NCI-H460 (cell line): Measurements from ENCODE around the gene C17orf75. TPM values are rescaled to one million over a fixed set of nuclear protein-coding genes. Genes with fewer than 3 reads are reported as not detected.
"Not testable (repeated sequence)": the region's sequence is repeated elsewhere in the genome, so short reads cannot be mapped to it uniquely, and the experiment has no call there.

Source experiments
- DNase-seq: peaks from one replicate; pipeline ENCODE4 v3.0.0-alpha.2; 2016; ENCODE audit warnings: low read depth; ENCODE audit errors: extremely low read depth
- polyA plus RNA-seq: library from polyadenylated mRNA; depleted of rRNA; stranded (reverse); fragments of >200 nt; gene quantifications from 2 replicates; pipeline ENCODE4 v1.2.3, GENCODE V29; 2014; cell fraction: nucleus; rRNA removed
- total RNA-seq: library from RNA; depleted of rRNA; stranded (reverse); fragments of >200 nt; shearing (Covaris generic); gene quantifications from 2 replicates; pipeline ENCODE4 v1.2.3, GENCODE V29; 2014; rRNA removed

C17orf75 gene, protein sequence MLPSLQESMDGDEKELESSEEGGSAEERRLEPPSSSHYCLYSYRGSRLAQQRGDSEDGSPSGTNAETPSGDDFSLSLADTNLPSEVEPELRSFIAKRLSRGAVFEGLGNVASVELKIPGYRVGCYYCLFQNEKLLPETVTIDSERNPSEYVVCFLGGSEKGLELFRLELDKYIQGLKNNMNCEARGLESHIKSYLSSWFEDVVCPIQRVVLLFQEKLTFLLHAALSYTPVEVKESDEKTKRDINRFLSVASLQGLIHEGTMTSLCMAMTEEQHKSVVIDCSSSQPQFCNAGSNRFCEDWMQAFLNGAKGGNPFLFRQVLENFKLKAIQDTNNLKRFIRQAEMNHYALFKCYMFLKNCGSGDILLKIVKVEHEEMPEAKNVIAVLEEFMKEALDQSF
- 39.6 and 49.7 TPM in 2 replicates for total RNA-seq
- polyA plus RNA-seq, result 28.1 and 61.3 TPM in 2 replicates

- peak; percentile 65 for DNase-seq
Observed at GRCh38 chr17:32341857-32342602, at the start of gene C17orf75. TSS of gene C17orf75 (minus strand) at chr17:32342173. CDS start at chr17:32342139, 34 bp downstream.

- DNase-seq, result no peak
Observed at GRCh38 chr17:32388613-32389459, 46.9 kb upstream of the C17orf75 start.

GRCh38 chr17:32388128-32388527 is 46.2 kb upstream of the C17orf75 start:
- not testable (repeated sequence) for DNase-seq

DNA sequence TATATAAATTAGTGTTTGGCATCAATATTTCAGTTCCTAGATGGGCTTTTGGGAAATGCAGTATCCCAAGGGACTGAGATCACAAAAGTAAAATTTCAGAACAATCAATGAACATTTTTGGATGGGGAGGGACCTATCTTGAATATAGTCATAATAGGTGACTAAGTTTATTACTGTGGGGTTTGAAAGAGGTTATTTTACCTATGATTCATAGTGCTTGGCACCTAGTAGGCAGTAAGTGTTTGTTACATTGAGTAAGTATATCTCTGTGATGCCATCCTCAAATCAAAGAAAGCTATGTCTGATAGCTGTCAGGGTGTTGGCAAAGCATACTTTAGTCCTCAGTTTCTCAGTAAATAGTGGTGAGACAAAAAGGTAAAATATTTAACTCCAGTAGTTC is 44.9 kb upstream of the C17orf75 start:
- DNase-seq, result no peak

GRCh38 chr17:32385971-32386370 is 44.0 kb upstream of the C17orf75 start:
- DNase-seq, result no peak

- DNase-seq, result no peak
Observed at GRCh38 chr17:32385121-32385520, 43.1 kb upstream of the C17orf75 start.

GRCh38 chr17:32383926-32384434 is 42.0 kb upstream of the C17orf75 start:
- DNase-seq, result no peak

DNA sequence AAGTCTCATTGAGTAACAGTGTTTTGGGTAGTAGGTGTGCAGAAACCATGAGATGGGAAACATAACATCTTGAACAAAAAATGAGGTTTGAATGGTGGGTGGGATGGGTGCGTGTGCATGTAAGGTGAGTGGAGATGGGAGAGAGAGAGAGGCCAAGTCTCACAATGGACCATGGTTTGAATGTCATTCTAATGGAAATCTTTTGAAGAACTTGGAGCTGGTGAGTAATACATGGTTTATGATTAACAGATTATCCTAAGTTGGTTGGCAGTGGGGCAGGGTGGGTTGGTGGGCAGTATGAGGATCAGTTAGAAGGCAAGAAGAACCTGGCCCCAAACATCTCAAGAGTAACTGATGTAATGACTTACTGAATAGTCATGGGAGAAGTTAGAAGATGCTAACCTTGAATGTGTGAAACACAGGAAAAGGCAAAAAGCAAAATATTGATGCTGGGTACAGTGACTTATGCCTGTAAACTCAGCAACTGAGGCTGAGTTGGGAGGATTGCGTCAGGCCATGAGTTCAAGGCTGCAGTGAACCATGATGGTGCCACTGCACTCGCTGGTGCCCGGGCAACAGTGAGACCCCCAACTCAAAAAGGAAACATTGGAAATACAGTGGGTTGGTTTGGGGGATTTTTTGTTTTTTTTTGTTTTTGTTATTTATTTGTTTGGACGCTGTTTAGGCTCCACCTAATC is 40.7 kb upstream of the C17orf75 start:
- DNase-seq, result no peak

DNA sequence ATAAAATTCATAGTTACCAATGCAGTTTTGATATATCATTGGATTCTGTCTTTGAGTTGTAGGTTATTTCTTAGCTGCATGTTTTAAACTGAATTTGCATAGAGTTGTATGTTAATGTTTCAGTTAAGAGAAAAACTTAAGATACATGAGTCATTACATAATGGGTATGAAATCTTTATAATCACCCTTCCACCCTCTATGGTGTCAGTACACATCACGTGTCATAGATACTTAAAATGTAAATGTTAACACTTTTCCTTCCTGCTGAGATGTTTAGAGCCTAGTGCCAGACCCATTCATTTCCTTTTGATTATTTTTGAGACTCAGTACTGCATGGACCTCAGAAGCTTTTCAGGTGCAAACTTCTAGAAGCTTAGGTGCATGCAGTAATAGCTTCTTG is 28.5 kb upstream of the C17orf75 start:
- DNase-seq, result no peak

DNA sequence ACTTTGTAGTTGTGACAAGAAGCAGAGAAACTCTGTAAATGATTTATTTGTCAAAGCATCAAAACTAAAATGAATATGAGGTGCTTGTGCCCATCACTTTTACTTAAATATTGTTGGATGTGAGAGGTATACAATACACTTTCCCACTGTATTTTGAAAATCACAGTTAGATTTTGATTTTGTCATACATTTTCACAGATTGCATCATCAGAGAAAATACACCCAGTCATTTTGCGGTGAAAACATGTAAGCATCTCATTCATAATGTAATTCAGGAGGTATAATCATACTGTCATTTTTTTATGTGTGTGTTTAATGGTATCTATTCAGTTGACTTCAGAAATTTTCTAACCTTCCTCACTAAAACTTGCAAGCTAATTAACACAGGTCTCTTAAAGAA is 19.3 kb upstream of the C17orf75 start:
- no peak for DNase-seq

DNA sequence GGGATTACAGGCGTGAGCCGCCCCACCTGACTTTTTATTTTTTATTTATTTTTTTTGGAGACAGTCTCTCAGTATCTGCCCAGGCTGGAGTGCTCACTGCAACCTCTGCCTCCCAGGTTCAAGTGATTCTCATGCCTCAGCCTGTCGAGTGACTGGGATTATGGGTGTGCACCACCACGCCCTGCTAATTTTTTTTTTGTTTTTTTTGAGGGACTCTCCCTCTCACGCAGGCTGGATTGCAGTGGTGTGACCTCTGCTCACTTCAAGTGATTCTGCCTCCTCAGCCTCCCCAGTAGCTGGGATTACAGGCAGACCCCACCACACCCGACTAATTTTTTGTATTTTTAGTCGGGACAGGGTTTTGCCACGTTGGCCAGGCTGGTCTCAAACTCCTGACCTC is 15.6 kb upstream of the C17orf75 start:
- no peak for DNase-seq

DNA sequence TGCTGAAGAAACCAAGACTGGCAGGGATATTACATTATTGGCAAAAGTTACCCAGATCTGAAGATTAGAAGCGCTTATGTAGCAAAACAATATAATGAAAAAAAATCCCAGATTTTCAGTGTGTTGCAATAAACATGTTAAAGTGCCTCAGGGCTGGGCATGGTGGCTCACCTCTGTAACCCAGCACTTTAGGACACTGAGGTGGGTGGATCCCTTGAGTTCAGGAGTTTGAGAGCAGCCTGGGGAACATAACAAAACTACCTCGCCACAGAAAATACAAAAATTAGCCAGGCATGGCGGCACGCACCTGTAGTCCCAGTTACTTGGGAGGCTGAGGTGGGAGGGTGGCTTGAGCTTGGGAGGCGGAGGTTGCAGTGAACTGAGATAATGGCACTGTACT is 14.8 kb upstream of the C17orf75 start:
- DNase-seq, result no peak

DNA sequence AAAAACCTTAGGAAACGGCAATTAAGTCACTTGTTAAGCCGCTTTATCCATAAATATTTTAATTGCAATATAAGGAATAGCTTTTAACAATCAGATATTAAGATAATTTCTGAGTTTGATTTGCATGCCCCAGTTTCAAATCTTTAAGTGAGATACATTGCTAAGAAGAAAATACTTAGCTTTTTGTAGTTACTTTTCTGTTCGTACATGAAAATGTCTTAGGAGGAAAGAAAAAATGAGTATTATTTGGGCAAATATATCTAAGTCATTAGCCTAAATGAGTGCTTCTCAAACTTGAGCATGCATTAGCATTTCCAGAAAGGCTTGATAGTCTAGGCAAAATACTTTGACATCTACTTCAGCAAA is 14.4 kb upstream of the C17orf75 start:
- DNase-seq, result no peak

DNA sequence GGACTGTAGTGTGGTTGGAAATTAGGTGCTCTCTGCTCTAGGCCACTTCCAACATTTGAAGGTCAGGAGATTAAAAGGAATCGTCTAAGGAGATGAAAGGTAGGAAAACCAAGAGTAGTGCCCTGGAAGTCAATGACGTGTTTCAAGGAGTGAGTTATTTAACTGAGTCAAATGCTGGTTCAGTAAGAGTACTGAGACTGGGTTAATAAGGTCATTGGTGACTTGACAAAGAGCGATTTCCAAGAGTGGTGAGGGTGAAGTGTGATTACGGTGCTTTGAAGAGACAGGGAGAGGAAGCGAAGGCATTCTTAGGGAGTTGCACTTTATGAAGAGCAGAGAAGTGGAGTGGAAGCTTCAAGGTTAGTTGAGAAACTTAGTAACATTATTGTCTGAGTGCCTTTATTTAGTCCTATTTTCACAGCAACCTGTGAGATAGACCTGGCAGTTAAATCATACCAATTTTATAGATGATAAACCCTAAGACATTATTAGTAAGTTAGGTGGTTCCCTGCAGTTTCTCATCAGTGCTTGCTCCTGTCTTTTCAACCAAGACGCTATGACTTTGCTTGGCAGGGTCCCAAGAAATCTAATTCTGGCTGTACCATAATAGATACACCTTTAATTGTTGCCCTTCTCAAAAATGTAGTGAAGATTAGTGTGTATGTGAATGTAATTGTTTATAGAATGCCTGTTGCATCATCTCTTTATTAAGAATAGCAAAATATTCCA is 13.8 kb upstream of the C17orf75 start:
- DNase-seq, result no peak

GRCh38 chr17:32352734-32353133 is 10.8 kb upstream of the C17orf75 start:
- not testable (repeated sequence) for DNase-seq

DNA sequence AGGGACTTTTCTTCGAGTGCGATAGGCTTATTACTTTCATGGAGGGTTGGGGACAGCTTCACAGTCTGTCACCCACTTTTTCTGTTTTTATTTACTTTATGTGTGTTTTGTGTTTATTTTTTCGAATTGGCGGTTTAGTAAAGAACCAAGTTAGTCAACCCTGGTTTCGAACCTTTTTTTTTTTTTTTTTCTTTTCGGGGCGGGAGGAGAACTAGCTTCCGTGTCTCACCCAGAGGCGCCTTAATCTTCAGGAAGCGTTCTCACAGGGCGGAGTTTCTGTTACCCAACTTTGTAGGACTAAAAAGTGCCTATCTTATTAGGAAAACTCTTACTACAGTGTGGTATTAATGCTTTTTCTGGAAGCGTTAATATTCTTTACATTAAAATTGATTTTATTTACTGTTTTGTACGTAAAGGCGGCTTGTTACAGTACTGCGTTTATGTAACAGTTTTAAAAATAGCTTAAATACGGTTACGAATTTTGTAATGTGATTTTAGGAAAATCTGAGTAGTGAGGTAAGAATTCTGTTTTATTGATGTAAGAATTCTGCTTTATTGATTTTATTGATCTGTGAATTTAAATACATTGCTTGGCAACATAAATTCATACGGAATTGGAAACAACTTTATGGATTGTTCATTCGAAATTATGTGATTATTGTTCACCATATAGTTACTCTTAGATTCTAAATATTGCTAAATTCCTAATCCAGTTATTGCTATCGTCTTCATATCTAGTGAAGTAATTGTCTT is 8.9 kb upstream of the C17orf75 start:
- DNase-seq, result peak; percentile 16

- DNase-seq, result peak; percentile 97
Observed at GRCh38 chr17:32349854-32350665, 8.1 kb upstream of the C17orf75 start, which contains the start of gene ZNF207. TSS of gene ZNF207 (plus strand) at chr17:32350157. CDS start at chr17:32350286, 129 bp downstream.

DNA sequence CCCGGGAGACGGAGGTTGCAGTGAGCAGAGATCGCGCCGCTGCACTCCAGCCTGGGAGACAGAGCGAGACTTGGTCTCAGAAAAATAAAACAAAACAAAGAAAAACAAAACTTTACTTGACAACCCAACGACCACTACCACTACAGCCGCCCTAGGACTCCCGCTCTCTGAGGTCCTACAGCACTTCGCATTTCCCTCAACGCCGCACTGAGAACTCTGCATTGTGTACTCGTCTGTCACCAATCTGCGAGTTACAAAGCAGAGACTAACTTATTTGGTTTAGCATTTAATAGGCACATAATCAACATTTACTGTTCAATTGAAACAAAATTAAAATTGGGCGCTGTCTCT is 7.5 kb upstream of the C17orf75 start:
- no peak for DNase-seq
